HFFc6 (cell line): ENCODE results near the gene ALB. TPM values are rescaled to one million over a fixed set of nuclear protein-coding genes. Genes with fewer than 3 reads are reported as not detected.

Source experiments
- DNase-seq: peaks from one replicate; pipeline ENCODE4 v3.0.0-alpha.2; 2018
- H3K27ac Mint-ChIP-seq: 2 replicates; pipeline ENCODE4 v1.8.0; 2020; ENCODE audit warnings: mild to moderate bottlenecking, mixed read lengths
- H3K27me3 Mint-ChIP-seq: 2 replicates; pipeline ENCODE4 v1.8.0; 2021; ENCODE audit warnings: mild to moderate bottlenecking, moderate library complexity, mixed read lengths; ENCODE audit not compliant: insufficient read depth
- H3K36me3 Mint-ChIP-seq: 2 replicates; pipeline ENCODE4 v1.8.0; 2021; ENCODE audit warnings: low read depth, mixed read lengths
- H3K4me1 Mint-ChIP-seq: 2 replicates; pipeline ENCODE4 v1.8.0; 2020; ENCODE audit warnings: low read depth, mixed read lengths
- H3K4me3 Mint-ChIP-seq: 2 replicates; pipeline ENCODE4 v1.8.0; 2020; ENCODE audit warnings: mild to moderate bottlenecking, moderate library complexity, mixed read lengths
- H3K9me3 Mint-ChIP-seq: 2 replicates; pipeline ENCODE4 v1.8.0; 2020; ENCODE audit warnings: mild to moderate bottlenecking, mixed read lengths
- CTCF ChIP-seq: fragments of 200-600 bp; sonication (generic); IDR thresholded peaks from 2 replicates; pipeline ENCODE4 v1.5.0; 2021; ENCODE audit warnings: antibody characterized with exemption, mild to moderate bottlenecking
- total RNA-seq, 6 experiments: library from RNA; stranded (reverse); fragmentation: NEBNext Ultra II Directional; extraction: Animal tissue kit (Norgen Biotek cat#: 25700); gene quantifications; 2 replicates in 1 of 6; 3 replicates in 5 of 6; pipeline ENCODE4 v1.2.3, GENCODE V29; 2021

Gene ALB
- total RNA-seq, 6 experiments from 2014 or later: not detected

- H3K9me3 Mint-ChIP-seq: no peaks in the 10 kb centered on the region
- no peak for TF ChIP-seq CTCF
- no peaks in the 10 kb centered on the region for H3K36me3 Mint-ChIP-seq
- H3K27ac Mint-ChIP-seq: no peak overlapping the region
- peaks cover 1% of the 10 kb centered on the region; the same call in 1 of the 2 replicates for H3K27me3 Mint-ChIP-seq
- no peak for DNase-seq
- H3K4me1 Mint-ChIP-seq: no peaks in the 10 kb centered on the region
- H3K4me3 Mint-ChIP-seq: no peak overlapping the region
Measured at GRCh38 chr4:73459048-73459421, 54.9 kb downstream of the ALB start.

- Mint-ChIP-seq H3K4me3 (no peak overlapping the region), H3K4me1 (no peaks in the 10 kb centered on the region), H3K27me3 (peaks cover 1% of the 10 kb centered on the region; the same call in 1 of the 2 replicates), H3K9me3 (no peaks in the 10 kb centered on the region), H3K36me3 (no peaks in the 10 kb centered on the region), H3K27ac (no peak overlapping the region)
- no peak for DNase-seq
- TF ChIP-seq CTCF: no peak
Measured at GRCh38 chr4:73460913-73461522, 56.9 kb downstream of the ALB start.

GRCh38 chr4:73468170-73468569 lies 64.1 kb downstream of the ALB start:
- Mint-ChIP-seq H3K27me3 (peaks cover 15% of the 10 kb centered on the region), H3K27ac (no peak overlapping the region), H3K4me1 (no peaks in the 10 kb centered on the region), H3K9me3 (peaks cover 9% of the 10 kb centered on the region; the same call in 1 of the 2 replicates), H3K36me3 (no peaks in the 10 kb centered on the region), H3K4me3 (no peak overlapping the region)
- no peak for TF ChIP-seq CTCF
- DNase-seq: no peak

GRCh38 chr4:73470728-73471127 lies 66.6 kb downstream of the ALB start:
- peaks cover 16% of the 10 kb centered on the region for H3K9me3 Mint-ChIP-seq
- no peak overlapping the region for H3K27ac Mint-ChIP-seq
- H3K27me3 Mint-ChIP-seq: peaks cover 18% of the 10 kb centered on the region
- no peak overlapping the region for H3K4me3 Mint-ChIP-seq
- no peak for DNase-seq
- H3K4me1 Mint-ChIP-seq: no peaks in the 10 kb centered on the region
- peaks cover 4% of the 10 kb centered on the region; the same call in 1 of the 2 replicates for H3K36me3 Mint-ChIP-seq
- TF ChIP-seq CTCF: no peak

Other genes starting within 250 kb of the ALB start
- gene ANKRD17, start 145.5 kb upstream of the ALB start, total RNA-seq: 10 to 100 TPM; 51.7 to 61.0 (median 56.4) TPM
- 1 to 10 TPM; 1.6 to 2.9 (median 2.5) TPM for gene AFP, start 31.9 kb downstream of the ALB start, total RNA-seq
- gene AFM, start 77.5 kb downstream of the ALB start, total RNA-seq: not detected
- not detected for gene RASSF6, start 216.1 kb downstream of the ALB start, total RNA-seq